GM12892 (cell line): Measurements from ENCODE around the gene C12orf75.

ENCODE experiments used
- POLR2A ChIP-seq: IDR thresholded peaks from 2 replicates; pipeline ENCODE4 v1.6.1; 2011; ENCODE audit warnings: low read depth, low read length, control low read depth
- POLR2AphosphoS5 ChIP-seq: IDR thresholded peaks from 2 replicates; pipeline ENCODE4 v1.6.1; 2011; ENCODE audit warnings: low read depth, low read length, control low read depth
- TAF1 ChIP-seq: IDR thresholded peaks from 2 replicates; pipeline ENCODE4 v1.6.1; 2011; ENCODE audit warnings: low read depth, mild to moderate bottlenecking, control low read depth, low read length, borderline replicate concordance

GRCh38 chr12:105334582-105334981 is 4.1 kb downstream of the C12orf75 start:
- TF ChIP-seq POLR2AphosphoS5 (no peak), POLR2A (no peak), TAF1 (no peak)
